Activated naive CD8-positive, alpha-beta T cell treated with anti-CD3 and anti-CD28 coated beads, Interleukin-2, amount 50 U/mL, for 24 hours (primary cell): ENCODE data around the gene ASPRV1.
A peak's percentile ranks its signal among the peaks of the same experiment; 100 is the strongest.

ENCODE experiments used
- ATAC-seq: fragments of 150-1000 bp; cut with Tn5 transposase; one replicate; pipeline ENCODE4 v1.10.0; 2021
- DNase-seq: peaks from one replicate; pipeline ENCODE4 v3.0.0; 2021
- H3K27ac Mint-ChIP-seq: one replicate; pipeline ENCODE4 v1.8.0; 2021; ENCODE audit warnings: mild to moderate bottlenecking, mixed read lengths
- H3K27me3 Mint-ChIP-seq: one replicate; pipeline ENCODE4 v1.8.0; 2021; ENCODE audit warnings: mixed read lengths
- H3K36me3 Mint-ChIP-seq: one replicate; pipeline ENCODE4 v1.8.0; 2021; ENCODE audit warnings: low read depth, mixed read lengths
- H3K4me1 Mint-ChIP-seq: one replicate; pipeline ENCODE4 v1.8.0; 2021; ENCODE audit warnings: mixed read lengths
- H3K4me3 Mint-ChIP-seq: one replicate; pipeline ENCODE4 v1.8.0; 2021; ENCODE audit warnings: mild to moderate bottlenecking, moderate library complexity, mixed read lengths
- H3K9me3 Mint-ChIP-seq: one replicate; pipeline ENCODE4 v1.8.0; 2021; ENCODE audit warnings: mixed read lengths

Gene ASPRV1

DNA sequence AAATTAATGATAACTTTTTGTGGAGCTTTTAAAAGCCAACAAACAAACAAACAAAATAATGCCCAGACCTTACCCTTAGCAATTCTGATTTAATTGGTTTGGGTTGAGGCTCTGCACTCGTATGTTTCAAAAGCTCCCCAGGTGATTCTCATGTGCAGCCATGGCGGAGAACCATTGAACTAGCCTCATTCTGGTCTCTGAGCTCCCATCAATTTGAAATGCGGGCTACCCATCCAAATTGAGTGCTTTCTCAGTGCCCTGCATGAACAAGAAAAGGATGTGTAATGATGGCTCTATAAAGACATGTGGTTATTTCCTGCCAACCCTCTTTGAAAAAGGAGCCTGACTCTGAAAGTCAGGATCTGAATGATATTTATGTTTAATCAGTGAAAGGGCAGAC lies 38.3 kb downstream of the ASPRV1 start:
- Mint-ChIP-seq H3K36me3 (peaks cover 6% of the 10 kb centered on the region), H3K4me3 (no peak overlapping the region), H3K4me1 (peaks cover 5% of the 10 kb centered on the region), H3K9me3 (no peaks in the 10 kb centered on the region), H3K27me3 (no peaks in the 10 kb centered on the region), H3K27ac (no peak overlapping the region)
- DNase-seq (no peak), ATAC-seq (no peak)

- no peak for ATAC-seq
- H3K4me3 Mint-ChIP-seq = no peak overlapping the region
- H3K4me1 Mint-ChIP-seq = peaks cover 26% of the 10 kb centered on the region
- H3K36me3 Mint-ChIP-seq = peaks cover 9% of the 10 kb centered on the region
- H3K9me3 Mint-ChIP-seq = no peaks in the 10 kb centered on the region
- DNase-seq = no peak
- H3K27ac Mint-ChIP-seq = no peak overlapping the region
- H3K27me3 Mint-ChIP-seq = no peaks in the 10 kb centered on the region
Measured at GRCh38 chr2:69918401-69918800, 43.0 kb downstream of the ASPRV1 start.

GRCh38 chr2:69917852-69918251 lies 43.6 kb downstream of the ASPRV1 start:
- Mint-ChIP-seq H3K4me1 (peaks cover 32% of the 10 kb centered on the region), H3K9me3 (no peaks in the 10 kb centered on the region), H3K27me3 (no peaks in the 10 kb centered on the region), H3K27ac (no peak overlapping the region), H3K36me3 (peaks cover 7% of the 10 kb centered on the region), H3K4me3 (no peak overlapping the region)
- DNase-seq = no peak
- no peak for ATAC-seq

DNA sequence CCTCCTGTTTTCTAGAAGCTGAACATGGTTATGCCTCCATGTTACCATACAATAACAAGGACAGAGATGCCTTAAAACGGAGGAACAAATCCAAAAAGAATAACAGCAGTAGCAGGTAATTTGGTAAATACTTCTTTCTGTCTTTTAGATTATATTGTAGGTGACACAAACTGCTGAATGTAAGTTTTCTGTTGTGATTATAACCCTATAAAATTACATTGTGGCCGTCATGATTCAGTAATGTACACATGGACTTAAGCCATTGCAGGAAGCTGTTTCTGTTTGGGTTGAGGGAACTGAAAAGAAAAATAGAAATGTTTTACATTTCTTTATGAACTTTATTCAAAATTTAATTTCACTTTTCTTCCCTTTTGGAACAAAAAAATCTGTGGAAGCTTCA lies 45.3 kb downstream of the ASPRV1 start:
- Mint-ChIP-seq H3K4me1 (peaks cover 37% of the 10 kb centered on the region), H3K9me3 (no peaks in the 10 kb centered on the region), H3K36me3 (peaks cover 6% of the 10 kb centered on the region), H3K27me3 (no peaks in the 10 kb centered on the region), H3K27ac (peak overlapping the region; percentile 69), H3K4me3 (peak overlapping the region; percentile 73)
- no peak for ATAC-seq
- no peak for DNase-seq

GRCh38 chr2:69914950-69915945 lies 46.2 kb downstream of the ASPRV1 start, which contains the start of gene MXD1:
MXD1 (plus strand) TSS chr2:69915109; CDS start chr2:69915331, 222 bp downstream.
- Mint-ChIP-seq H3K9me3 (no peaks in the 10 kb centered on the region), H3K36me3 (peaks cover 7% of the 10 kb centered on the region), H3K27me3 (no peaks in the 10 kb centered on the region), H3K4me1 (peaks cover 37% of the 10 kb centered on the region), H3K4me3 (peak within 1 kb of the TSS; percentile 83), H3K27ac (peak within 1 kb of the TSS; percentile 92)
- DNase-seq = no peak
- ATAC-seq = no peak

- H3K4me3 Mint-ChIP-seq = peak overlapping the region; percentile 83
- peak overlapping the region; percentile 92 for H3K27ac Mint-ChIP-seq
- no peaks in the 10 kb centered on the region for H3K27me3 Mint-ChIP-seq
- DNase-seq (peak; percentile 99), ATAC-seq (peak; percentile 94)
- peaks cover 37% of the 10 kb centered on the region for H3K4me1 Mint-ChIP-seq
- no peaks in the 10 kb centered on the region for H3K9me3 Mint-ChIP-seq
- peaks cover 8% of the 10 kb centered on the region for H3K36me3 Mint-ChIP-seq
Measured at GRCh38 chr2:69914164-69914949, 47.1 kb downstream of the ASPRV1 start.

- Mint-ChIP-seq H3K4me1 (peaks cover 27% of the 10 kb centered on the region), H3K27ac (peak overlapping the region; percentile 46), H3K4me3 (no peak overlapping the region), H3K27me3 (no peaks in the 10 kb centered on the region), H3K36me3 (peaks cover 5% of the 10 kb centered on the region), H3K9me3 (no peaks in the 10 kb centered on the region)
- no peak for DNase-seq
- no peak for ATAC-seq
Measured at GRCh38 chr2:69911985-69912563, 49.4 kb downstream of the ASPRV1 start.
